ENCODE data around the gene KRTAP4-5. TPM values are rescaled to one million over a fixed set of nuclear protein-coding genes. Genes with fewer than 3 reads are reported as not detected.
"Not testable (repeated sequence)": the region's sequence is repeated elsewhere in the genome, so short reads cannot be mapped to it uniquely, and the experiment has no call there.

The KRTAP4-5 gene
- total RNA-seq, 1 experiment from 2014 or later: not detected

GRCh38 chr17:41108728-41109386, 40.8 kb downstream of the KRTAP4-5 start:
- DNase-seq (ENCODE audit: low spot score): not testable (repeated sequence)

GRCh38 chr17:41107941-41108450, 41.6 kb downstream of the KRTAP4-5 start:
- DNase-seq (ENCODE audit: low spot score): no peak

GRCh38 chr17:41105347-41105746, 44.3 kb downstream of the KRTAP4-5 start, which contains the start of gene KRTAP4-9:
Gene KRTAP4-9 (plus strand): TSS chr17:41105389. CDS start chr17:41105389, 0 bp downstream.
- DNase-seq (ENCODE audit: low spot score): not testable (repeated sequence)

- not testable (repeated sequence) for DNase-seq (ENCODE audit: low spot score)
Observed at GRCh38 chr17:41104386-41105038, 45.1 kb downstream of the KRTAP4-5 start.

- no peak for DNase-seq (ENCODE audit: low spot score)
Observed at GRCh38 chr17:41103896-41104295, 45.7 kb downstream of the KRTAP4-5 start.

GRCh38 chr17:41101586-41102259, 47.9 kb downstream of the KRTAP4-5 start, which contains the start of gene KRTAP4-16:
Gene KRTAP4-16 (minus strand): TSS chr17:41102209. CDS start chr17:41102209, 0 bp downstream.
- DNase-seq (ENCODE audit: low spot score): no peak

- not testable (repeated sequence) for DNase-seq (ENCODE audit: low spot score)
Observed at GRCh38 chr17:41099682-41100480, 49.7 kb downstream of the KRTAP4-5 start.

Small RNAs within 50 kb of the gene (small RNA-seq; reads per million reads assigned to genes)
- gene KRTAP4-17P: not detected

Other genes with a start within 250 kb of the KRTAP4-5 start
- gene KRT23, start 212.2 kb downstream of the KRTAP4-5 start, total RNA-seq (2014; rRNA removed; shearing (Covaris generic)): 3.3 and 4.1 TPM in 2 replicates
- not detected in 2 replicates for gene KRT39, start 182.9 kb downstream of the KRTAP4-5 start, total RNA-seq (2014; rRNA removed; shearing (Covaris generic))
- 2.4 and 2.7 TPM in 2 replicates for gene KRT40, start 165.5 kb downstream of the KRTAP4-5 start, total RNA-seq (2014; rRNA removed; shearing (Covaris generic))
- gene KRTAP3-3, start 155.7 kb downstream of the KRTAP4-5 start, total RNA-seq (2014; rRNA removed; shearing (Covaris generic)): not detected in 2 replicates
- not detected in 2 replicates for gene KRTAP3-2, start 149.9 kb downstream of the KRTAP4-5 start, total RNA-seq (2014; rRNA removed; shearing (Covaris generic))
- gene KRTAP3-1, start 140.7 kb downstream of the KRTAP4-5 start, total RNA-seq (2014; rRNA removed; shearing (Covaris generic)): not detected in 2 replicates
- gene KRTAP1-5, start 122.6 kb downstream of the KRTAP4-5 start, total RNA-seq (2014; rRNA removed; shearing (Covaris generic)): not detected in 2 replicates
- gene KRTAP1-4, start 119.6 kb downstream of the KRTAP4-5 start, total RNA-seq (2014; rRNA removed; shearing (Covaris generic)): not detected in 2 replicates
- not detected in 2 replicates for gene KRTAP1-3, start 115.0 kb downstream of the KRTAP4-5 start, total RNA-seq (2014; rRNA removed; shearing (Covaris generic))
- 0.42 and 0.64 TPM in 2 replicates for gene KRTAP1-1, start 108.4 kb downstream of the KRTAP4-5 start, total RNA-seq (2014; rRNA removed; shearing (Covaris generic))
- gene KRTAP2-1, start 102.5 kb downstream of the KRTAP4-5 start, total RNA-seq (2014; rRNA removed; shearing (Covaris generic)): not detected in 2 replicates
- gene KRTAP2-2, start 94.6 kb downstream of the KRTAP4-5 start, total RNA-seq (2014; rRNA removed; shearing (Covaris generic)): not detected in 2 replicates
- not detected in 2 replicates for gene KRTAP2-3, start 89.7 kb downstream of the KRTAP4-5 start, total RNA-seq (2014; rRNA removed; shearing (Covaris generic))
- not detected in 2 replicates for gene KRTAP2-4, start 83.9 kb downstream of the KRTAP4-5 start, total RNA-seq (2014; rRNA removed; shearing (Covaris generic))
- gene KRTAP4-7, start 65.7 kb downstream of the KRTAP4-5 start, total RNA-seq (2014; rRNA removed; shearing (Covaris generic)): not detected in 2 replicates
- not detected in 2 replicates for gene KRTAP4-8, start 51.7 kb downstream of the KRTAP4-5 start, total RNA-seq (2014; rRNA removed; shearing (Covaris generic))
- not detected in 2 replicates for gene KRTAP4-16, start 47.6 kb downstream of the KRTAP4-5 start, total RNA-seq (2014; rRNA removed; shearing (Covaris generic))
- not detected in 2 replicates for gene KRTAP4-9, start 44.4 kb downstream of the KRTAP4-5 start, total RNA-seq (2014; rRNA removed; shearing (Covaris generic))
- gene KRTAP4-11, start 31.5 kb downstream of the KRTAP4-5 start, total RNA-seq (2014; rRNA removed; shearing (Covaris generic)): not detected in 2 replicates
- gene KRTAP4-12, start 25.6 kb downstream of the KRTAP4-5 start, total RNA-seq (2014; rRNA removed; shearing (Covaris generic)): not detected in 2 replicates
- not detected in 2 replicates for gene KRTAP4-6, start 9.3 kb downstream of the KRTAP4-5 start, total RNA-seq (2014; rRNA removed; shearing (Covaris generic))
- gene KRTAP4-4, start 10.9 kb upstream of the KRTAP4-5 start, total RNA-seq (2014; rRNA removed; shearing (Covaris generic)): not detected in 2 replicates
- not detected in 2 replicates for gene KRTAP4-3, start 18.4 kb upstream of the KRTAP4-5 start, total RNA-seq (2014; rRNA removed; shearing (Covaris generic))
- gene KRTAP4-2, start 28.4 kb upstream of the KRTAP4-5 start, total RNA-seq (2014; rRNA removed; shearing (Covaris generic)): not detected in 2 replicates
- not detected in 2 replicates for gene KRTAP4-1, start 35.1 kb upstream of the KRTAP4-5 start, total RNA-seq (2014; rRNA removed; shearing (Covaris generic))
- not detected in 2 replicates for gene KRTAP9-1, start 40.1 kb upstream of the KRTAP4-5 start, total RNA-seq (2014; rRNA removed; shearing (Covaris generic))
- gene KRTAP9-2, start 76.8 kb upstream of the KRTAP4-5 start, total RNA-seq (2014; rRNA removed; shearing (Covaris generic)): not detected in 2 replicates
- gene KRTAP9-3, start 82.6 kb upstream of the KRTAP4-5 start, total RNA-seq (2014; rRNA removed; shearing (Covaris generic)): not detected in 2 replicates
- not detected in 2 replicates for gene KRTAP9-8, start 88.2 kb upstream of the KRTAP4-5 start, total RNA-seq (2014; rRNA removed; shearing (Covaris generic))
- not detected in 2 replicates for gene KRTAP9-4, start 99.9 kb upstream of the KRTAP4-5 start, total RNA-seq (2014; rRNA removed; shearing (Covaris generic))
- gene KRTAP9-9, start 105.6 kb upstream of the KRTAP4-5 start, total RNA-seq (2014; rRNA removed; shearing (Covaris generic)): not detected in 2 replicates
- not detected in 2 replicates for gene KRTAP9-6, start 115.6 kb upstream of the KRTAP4-5 start, total RNA-seq (2014; rRNA removed; shearing (Covaris generic))
- gene KRTAP9-7, start 125.9 kb upstream of the KRTAP4-5 start, total RNA-seq (2014; rRNA removed; shearing (Covaris generic)): not detected in 2 replicates
- gene KRTAP29-1, start 153.0 kb upstream of the KRTAP4-5 start, total RNA-seq (2014; rRNA removed; shearing (Covaris generic)): not detected in 2 replicates
- gene KRTAP16-1, start 159.5 kb upstream of the KRTAP4-5 start, total RNA-seq (2014; rRNA removed; shearing (Covaris generic)): not detected in 2 replicates
- not detected in 2 replicates for gene KRTAP17-1, start 165.9 kb upstream of the KRTAP4-5 start, total RNA-seq (2014; rRNA removed; shearing (Covaris generic))
- gene KRT33A, start 201.0 kb upstream of the KRTAP4-5 start, total RNA-seq (2014; rRNA removed; shearing (Covaris generic)): not detected in 2 replicates
- not detected in 2 replicates for gene KRT33B, start 220.0 kb upstream of the KRTAP4-5 start, total RNA-seq (2014; rRNA removed; shearing (Covaris generic))
- not detected in 2 replicates for gene KRT34, start 232.5 kb upstream of the KRTAP4-5 start, total RNA-seq (2014; rRNA removed; shearing (Covaris generic))
- gene KRT31, start 247.8 kb upstream of the KRTAP4-5 start, total RNA-seq (2014; rRNA removed; shearing (Covaris generic)): not detected in 2 replicates

Data from HT-29 (cell line).